PC-9 (cell line): ENCODE measurements around the gene FAIM2. TPM values are rescaled to one million over a fixed set of nuclear protein-coding genes. Genes with fewer than 3 reads are reported as not detected.

ENCODE experiments used
- BruUV-seq: library from RNA; stranded (reverse); fragments of 400-500 nt; replicated peaks from 2 replicates; lab custom pipeline; 2021; lab: Mats Ljungman, UMichigan
- CTCF ChIA-PET: fragments of 300-600 bp; sonication (Branson Sonifier 250); formaldehyde crosslinking; loops from one replicate; lab custom pipeline; 2022; ENCODE audit warnings: antibody characterized with exemption; lab: Charles Lee
- POLR2A ChIA-PET: fragments of 300-600 bp; sonication (Branson Sonifier 250); formaldehyde crosslinking; loops from one replicate; lab custom pipeline; 2022; ENCODE audit warnings: antibody characterized with exemption; ENCODE audit not compliant: unreplicated experiment; lab: Charles Lee
- DNase-seq, 2 experiments: peaks; one replicate each; pipeline versions ENCODE4 v3.0.0 to v3.0.0-alpha.2; 2015 to 2022; ENCODE audit warnings: mixed read lengths in 1 of 2
- H2AFZ ChIP-seq: fragments of 200-600 bp; sonication (generic); 2 replicates; pipeline ENCODE4 v1.8.1; 2017; ENCODE audit warnings: antibody characterized with exemption
- H3F3A ChIP-seq: fragments of 200-600 bp; sonication (generic); 2 replicates; pipeline ENCODE4 v1.8.1; 2017; ENCODE audit warnings: antibody characterized with exemption, mild to moderate bottlenecking, low read depth; ENCODE audit not compliant: insufficient read depth
- H3K27ac ChIP-seq: fragments of 200-600 bp; sonication (generic); 2 replicates; pipeline ENCODE4 v1.6.1; 2016; ENCODE audit warnings: mixed run types
- H3K27me3 ChIP-seq: fragments of 200-600 bp; sonication (generic); 2 replicates; pipeline ENCODE4 v1.6.1; 2016; ENCODE audit warnings: low read depth, mixed run types; ENCODE audit not compliant: insufficient read depth
- H3K36me3 ChIP-seq: fragments of 200-600 bp; sonication (generic); 2 replicates; pipeline ENCODE4 v1.6.1; 2016; ENCODE audit warnings: low read depth, mixed run types
- H3K4me1 ChIP-seq: fragments of 200-600 bp; sonication (generic); replicated peaks from 2 replicates; pipeline ENCODE4 v1.6.1; 2016; ENCODE audit warnings: mixed run types; ENCODE audit not compliant: insufficient read depth
- H3K4me2 ChIP-seq: fragments of 200-600 bp; sonication (generic); 2 replicates; pipeline ENCODE4 v1.6.1; 2017; ENCODE audit warnings: mixed run types
- H3K4me3 ChIP-seq: fragments of 200-600 bp; sonication (generic); 2 replicates; pipeline ENCODE4 v1.6.1; 2016; ENCODE audit warnings: mixed run types
- H3K79me2 ChIP-seq: fragments of 200-600 bp; sonication (generic); 2 replicates; pipeline ENCODE4 v1.6.1; 2017; ENCODE audit warnings: low read depth, mixed run types
- H3K9me2 ChIP-seq: fragments of 200-600 bp; sonication (generic); 2 replicates; pipeline ENCODE4 v1.8.1; 2017; ENCODE audit warnings: mild to moderate bottlenecking; ENCODE audit not compliant: insufficient read depth
- H3K9me3 ChIP-seq: fragments of 200-600 bp; sonication (generic); 2 replicates; pipeline ENCODE4 v1.8.1; 2016; ENCODE audit warnings: low read depth; ENCODE audit not compliant: insufficient read depth
- H4K20me1 ChIP-seq: fragments of 200-600 bp; sonication (generic); 2 replicates; pipeline ENCODE4 v1.8.1; 2017; ENCODE audit not compliant: insufficient read depth
- CTCF ChIP-seq: fragments of 200-600 bp; sonication (generic); conservative IDR thresholded peaks from 2 replicates; pipeline ENCODE4 v1.6.1; 2017; ENCODE audit warnings: mixed run types, antibody characterized with exemption, mild to moderate bottlenecking, moderate library complexity
- EZH2 ChIP-seq: fragments of 200-600 bp; sonication (generic); IDR thresholded peaks from 2 replicates; pipeline ENCODE4 v1.8.0; 2017; ENCODE audit warnings: antibody characterized with exemption, low read depth
- intact Hi-C: fragments of 100-400 bp; cut with micrococcal nuclease; formaldehyde crosslinking; loops from one replicate; pipeline ENCODE4 v1.10.0; 2022; ENCODE audit not compliant: unreplicated experiment
- total RNA-seq: library from RNA; stranded (reverse); gene quantifications from 2 replicates; pipeline ENCODE4 v1.2.3, GENCODE V29; 2021

Gene FAIM2
- total RNA-seq, 1 experiment from 2014 or later, result not detected

GRCh38 chr12:49868952-49869815, 34.5 kb downstream of the FAIM2 start:
- no peaks in the 10 kb centered on the region for H3K36me3 ChIP-seq
- H3K9me3 ChIP-seq, result no peaks in the 10 kb centered on the region
- peak; percentile 90 to 92 for DNase-seq
- no peaks in the 10 kb centered on the region for H4K20me1 ChIP-seq
- no peak overlapping the region for H2AFZ ChIP-seq
- ChIA-PET CTCF (interaction anchor here (0.5 to 1.6 kb wide), 5 partner anchors 76 to 846 kb away, joined by 3 to 6 read pairs (median 4); no protein-coding TSS in a partner anchor), POLR2A (interaction anchor here (0.6 to 1.2 kb wide), 3 partner anchors 23 to 502 kb away, joined by 5 to 9 read pairs (median 6); partner anchors contain the start of genes NCKAP5L and SPATS2)
- H3K79me2 ChIP-seq, result no peaks in the 10 kb centered on the region
- no peak for TF ChIP-seq CTCF
- no peak for TF ChIP-seq EZH2
- no peak overlapping the region for H3K27ac ChIP-seq
- peaks cover 30% of the 10 kb centered on the region for H3K4me1 ChIP-seq
- no peak overlapping the region for H3K4me3 ChIP-seq
- H3K4me2 ChIP-seq, result peak overlapping the region; percentile 66
- BruUV-seq, result no TSS peak
- peaks cover 8% of the 10 kb centered on the region; the same call in 1 of the 2 replicates for H3F3A ChIP-seq
- intact Hi-C loops, result loop anchor here (1.0 to 5.0 kb wide), 4 partner anchors 38 to 298 kb away; partner anchors contain the start of gene CERS5
- no peaks in the 10 kb centered on the region for H3K27me3 ChIP-seq
- H3K9me2 ChIP-seq, result no peaks in the 10 kb centered on the region

GRCh38 chr12:49868449-49868848, 35.3 kb downstream of the FAIM2 start:
- Histone ChIP-seq H3K9me3 (no peaks in the 10 kb centered on the region), H3K27ac (no peak overlapping the region), H3K27me3 (no peaks in the 10 kb centered on the region), H3K79me2 (no peaks in the 10 kb centered on the region), H3F3A (peaks cover 8% of the 10 kb centered on the region; the same call in 1 of the 2 replicates), H3K9me2 (no peaks in the 10 kb centered on the region), H3K36me3 (no peaks in the 10 kb centered on the region), H3K4me3 (no peak overlapping the region), H2AFZ (no peak overlapping the region), H3K4me1 (peaks cover 30% of the 10 kb centered on the region), H4K20me1 (no peaks in the 10 kb centered on the region), H3K4me2 (peak overlapping the region; percentile 66; the same call in 1 of the 2 replicates)
- intact Hi-C loops, result loop anchor here (2.0 to 5.0 kb wide), 3 partner anchors 39 to 299 kb away; partner anchors contain the start of gene CERS5
- ChIA-PET CTCF (interaction anchor here (1.1 to 3.6 kb wide), 3 partner anchors 77 to 98 kb away, joined by 4 to 20 read pairs (median 6); no protein-coding TSS in a partner anchor), POLR2A (no interaction called here)
- no TSS peak for BruUV-seq
- DNase-seq, result no peak
- TF ChIP-seq CTCF (no peak), EZH2 (no peak)

GRCh38 chr12:49867570-49868341, 35.9 kb downstream of the FAIM2 start:
- H3F3A ChIP-seq, result peaks cover 8% of the 10 kb centered on the region; the same call in 1 of the 2 replicates
- H3K36me3 ChIP-seq, result no peaks in the 10 kb centered on the region
- H3K4me1 ChIP-seq, result peaks cover 30% of the 10 kb centered on the region
- peak overlapping the region; percentile 57; the same call in 1 of the 2 replicates for H3K27ac ChIP-seq
- peak; percentile 75 to 86 for DNase-seq
- CTCF ChIA-PET, result interaction anchor here (0.6 to 3.6 kb wide), 7 partner anchors 55 to 188 kb away, joined by 3 to 20 read pairs (median 4); no protein-coding TSS in a partner anchor
- TF ChIP-seq CTCF, result no peak
- no TSS peak for BruUV-seq
- H3K79me2 ChIP-seq, result no peaks in the 10 kb centered on the region
- no peaks in the 10 kb centered on the region for H4K20me1 ChIP-seq
- H3K9me2 ChIP-seq, result no peaks in the 10 kb centered on the region
- H3K9me3 ChIP-seq, result no peaks in the 10 kb centered on the region
- intact Hi-C loops, result loop anchor here (1.0 to 5.0 kb wide), 7 partner anchors 25 to 300 kb away; partner anchors contain the start of genes BCDIN3D and CERS5
- H2AFZ ChIP-seq, result no peak overlapping the region
- H3K27me3 ChIP-seq, result no peaks in the 10 kb centered on the region
- POLR2A ChIA-PET, result interaction anchor here (0.6 to 0.7 kb wide), 4 partner anchors 189 to 480 kb away, joined by 3 to 11 read pairs (median 4); no protein-coding TSS in a partner anchor
- H3K4me2 ChIP-seq, result peak overlapping the region; percentile 66
- H3K4me3 ChIP-seq, result no peak overlapping the region
